Stromal cell of bone marrow (primary cell): ENCODE data around the gene PTBP3.
A peak's percentile ranks its signal among the peaks of the same experiment; 100 is the strongest.
"Not testable (repeated sequence)": the region's sequence is repeated elsewhere in the genome, so short reads cannot be mapped to it uniquely, and the experiment has no call there.

Source experiments
- DNase-seq: peaks from one replicate; pipeline ENCODE4 v3.0.0-alpha.2; 2012; ENCODE audit warnings: low read depth

PTBP3 gene

DNA sequence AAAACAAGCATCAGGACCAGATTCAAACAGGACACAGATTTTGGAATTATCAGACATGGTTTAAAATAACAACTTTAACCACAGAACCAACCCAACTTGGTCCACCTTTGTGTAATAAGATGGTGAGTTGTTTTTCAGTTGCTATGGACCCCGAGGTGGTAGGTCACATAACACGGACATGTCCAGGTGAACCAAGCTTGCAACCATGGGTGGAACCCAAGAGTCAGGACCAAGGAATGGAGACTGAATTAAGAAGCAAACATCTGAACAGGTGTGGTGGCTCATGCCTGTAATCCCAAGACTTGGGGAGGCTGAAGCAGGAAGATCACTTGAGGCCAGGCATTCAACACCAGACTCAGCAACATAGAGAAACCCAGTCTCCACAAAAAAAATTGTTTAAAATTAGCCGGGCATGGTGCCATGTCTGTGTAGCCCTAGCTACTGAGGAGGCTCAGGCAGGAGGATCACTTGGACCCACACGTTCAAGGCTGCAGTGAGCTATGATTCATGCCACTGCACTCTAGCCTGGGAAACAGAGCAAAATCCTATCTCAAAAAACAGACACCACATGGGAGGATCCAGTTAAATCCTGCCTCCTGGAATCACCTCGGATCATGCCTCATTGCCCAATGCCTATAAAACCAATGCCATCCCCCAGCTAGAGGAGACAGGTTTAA, 10.6 kb downstream of the PTBP3 start:
- no peak for DNase-seq

GRCh38 chr9:112316258-112316943, 17.0 kb downstream of the PTBP3 start:
- no peak for DNase-seq

DNA sequence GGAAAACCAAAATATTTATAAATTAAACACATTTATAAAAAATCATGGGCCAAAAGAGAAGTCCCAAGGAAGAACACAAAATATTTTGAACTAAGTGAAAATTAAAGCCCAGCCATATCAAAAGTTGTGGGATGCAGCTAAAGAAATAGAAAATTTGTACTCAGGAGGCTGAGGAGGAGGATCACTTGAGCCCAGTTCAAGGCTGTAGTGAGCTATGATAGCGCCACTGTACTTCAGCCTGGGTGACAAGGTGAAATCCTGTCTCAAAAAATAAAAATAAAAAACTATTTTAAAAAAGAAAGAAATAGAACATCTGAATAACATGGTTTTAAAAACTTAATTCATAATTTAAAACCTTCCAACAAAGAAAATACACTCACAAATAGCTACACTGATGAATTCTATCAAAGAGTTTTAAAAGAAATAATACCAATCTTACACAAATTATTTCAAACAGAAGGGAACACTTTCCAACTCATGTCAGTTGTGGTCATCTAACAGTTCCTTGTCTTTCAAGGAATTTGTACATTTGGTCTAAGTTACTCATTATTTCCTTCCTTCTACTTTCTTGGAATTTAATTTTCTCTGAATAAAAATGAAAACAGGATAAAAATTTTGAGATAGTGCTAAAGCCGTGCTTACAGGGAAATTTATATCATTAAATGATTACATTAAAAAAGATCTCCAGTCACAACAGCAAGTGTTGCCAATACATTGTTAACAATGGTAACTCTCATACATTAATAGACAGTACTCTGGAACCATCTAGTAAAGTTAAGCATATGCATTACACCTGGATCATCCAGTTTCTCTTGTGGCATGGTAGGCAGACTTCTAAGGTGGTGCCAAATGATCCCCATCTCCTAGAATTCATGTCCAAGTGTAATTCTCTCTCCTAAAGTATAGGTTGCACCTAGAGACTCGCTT, 17.8 kb downstream of the PTBP3 start:
- no peak for DNase-seq

DNA sequence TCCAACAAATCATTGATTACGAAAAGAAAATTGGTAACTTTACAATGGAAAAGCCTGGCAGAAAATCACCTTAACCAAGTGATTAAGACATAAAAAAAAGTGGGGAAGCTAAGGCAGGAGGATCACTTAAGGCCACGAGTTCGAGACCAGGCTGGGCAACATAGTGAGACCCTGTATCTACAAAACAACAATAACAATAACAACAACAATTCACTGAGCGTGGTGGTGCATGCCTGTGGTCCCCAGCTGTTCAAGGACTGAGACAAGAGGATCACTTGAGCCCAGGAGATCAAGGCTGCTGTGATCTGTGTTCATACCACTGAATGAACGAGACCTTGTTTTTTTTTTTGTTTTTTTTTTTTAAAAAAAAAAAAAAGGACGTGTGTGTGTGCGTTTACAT, 21.3 kb downstream of the PTBP3 start:
- no peak for DNase-seq

DNA sequence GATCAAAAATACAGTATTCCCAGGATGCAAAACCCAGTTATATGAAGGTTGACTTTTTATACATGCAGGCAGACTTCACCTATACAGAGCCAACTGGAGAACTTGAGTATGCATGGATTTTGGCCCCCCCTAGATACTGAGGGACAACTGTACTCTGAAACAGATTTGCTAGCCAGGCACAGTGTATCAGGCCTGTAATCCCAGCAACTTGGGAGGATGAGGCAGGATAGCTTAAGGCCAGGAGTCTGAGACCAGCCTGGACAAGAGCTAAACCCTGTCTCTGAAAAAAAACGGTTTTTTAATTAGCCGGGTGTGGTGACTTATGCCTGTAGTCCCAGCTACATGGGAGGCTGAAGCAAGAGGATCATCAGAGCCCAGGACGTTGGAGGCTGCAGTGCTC, 21.9 kb downstream of the PTBP3 start:
- DNase-seq, result no peak

GRCh38 chr9:112310826-112311225, 22.6 kb downstream of the PTBP3 start:
- no peak for DNase-seq

DNA sequence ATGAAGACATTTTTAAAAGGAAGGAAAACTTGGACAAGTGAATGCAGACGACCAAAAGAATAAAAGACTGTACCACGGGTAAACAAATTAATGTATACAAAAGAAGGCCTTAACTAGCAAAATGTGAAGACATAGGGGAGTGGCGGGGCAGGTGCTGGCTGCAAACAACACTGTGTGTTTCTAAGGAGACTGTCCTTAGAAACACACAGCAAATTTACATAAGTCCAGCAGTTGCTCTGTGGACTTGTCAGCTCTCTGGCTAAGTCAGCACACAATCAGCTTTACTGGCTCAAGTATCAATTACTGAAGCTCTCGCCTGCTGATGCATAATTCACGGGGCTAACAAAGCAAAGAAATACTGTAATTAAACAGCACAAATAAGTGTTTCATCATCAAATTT, 24.8 kb downstream of the PTBP3 start:
- no peak for DNase-seq

DNA sequence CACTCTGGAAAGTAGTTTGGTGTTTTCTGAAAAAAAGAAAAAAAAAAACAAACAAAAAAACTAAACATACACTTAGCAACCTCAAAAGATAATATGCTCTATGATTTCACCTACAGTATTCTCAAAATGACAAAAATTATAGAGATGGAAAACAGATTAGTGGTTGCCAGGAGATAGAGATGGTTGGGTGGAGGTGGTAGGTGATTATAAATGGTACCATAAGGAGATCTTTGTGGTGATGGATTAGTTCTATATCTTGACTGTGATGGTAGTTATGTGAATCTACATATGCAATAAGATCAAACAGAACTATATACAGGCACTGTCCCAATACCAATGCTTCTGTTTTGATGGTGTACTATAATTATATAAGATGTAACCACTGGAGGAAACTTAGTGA, 32.0 kb downstream of the PTBP3 start:
- no peak for DNase-seq

GRCh38 chr9:112299514-112299913, 33.9 kb downstream of the PTBP3 start:
- DNase-seq, result peak; percentile 76

DNA sequence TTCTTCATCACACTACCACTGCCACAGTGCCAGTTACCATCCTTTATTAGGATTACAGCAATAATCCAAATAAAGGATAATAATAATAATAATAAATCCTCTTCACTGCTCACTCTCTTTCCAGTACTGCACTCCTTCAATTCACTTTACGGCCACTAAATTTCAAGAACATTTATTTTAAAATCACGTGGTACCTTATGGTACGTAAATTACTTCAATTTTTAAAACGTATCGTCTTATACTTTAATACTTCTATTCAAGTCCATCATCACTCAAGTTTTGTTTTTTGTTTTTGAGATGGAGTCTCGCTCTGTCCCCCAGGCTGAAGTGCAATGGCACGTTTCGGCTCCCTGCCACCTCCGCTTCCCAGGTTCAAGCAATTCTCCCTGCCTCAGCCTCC, 36.5 kb downstream of the PTBP3 start:
- DNase-seq, result no peak

GRCh38 chr9:112295174-112295573, 38.2 kb downstream of the PTBP3 start:
- DNase-seq, result no peak

GRCh38 chr9:112288029-112288428, 45.4 kb downstream of the PTBP3 start:
- peak; percentile 3 for DNase-seq

DNA sequence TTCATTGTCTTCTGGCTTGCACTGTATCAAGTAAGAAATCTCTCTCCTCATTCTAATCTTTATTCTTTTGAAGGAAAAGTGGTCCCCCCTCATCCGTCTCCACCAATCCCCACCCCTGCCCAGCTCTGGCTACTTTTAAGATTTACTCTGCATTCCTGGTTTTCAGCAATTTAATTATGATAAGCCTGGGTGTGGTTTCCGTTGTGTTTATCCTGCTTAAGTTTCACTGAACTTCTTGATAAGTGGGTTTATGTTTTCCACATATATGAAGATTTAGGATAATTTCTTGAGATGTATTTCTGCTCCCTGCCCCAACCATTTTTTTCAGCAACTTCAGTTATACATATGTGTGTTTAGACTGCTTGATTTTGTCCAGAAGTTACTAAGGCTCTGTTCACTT, 46.5 kb downstream of the PTBP3 start:
- DNase-seq, result no peak

DNA sequence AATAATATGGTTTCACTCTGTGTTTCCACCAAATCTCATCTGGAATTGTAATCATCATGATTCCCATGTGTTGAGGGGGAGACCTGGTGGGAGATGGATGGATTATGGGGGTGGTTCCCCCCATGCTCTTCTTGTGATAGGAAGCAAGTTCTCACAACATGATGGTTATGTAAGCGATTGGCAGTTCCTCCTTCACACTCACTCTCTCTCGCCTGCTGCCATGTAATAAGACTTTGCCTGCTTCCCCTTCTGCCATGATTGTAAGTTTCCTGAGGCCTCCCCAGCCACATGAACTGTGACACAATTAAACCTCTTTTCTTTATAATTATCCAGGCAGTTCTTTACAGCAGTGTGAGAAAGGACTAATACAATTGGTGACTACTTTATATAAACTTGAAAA, 48.4 kb downstream of the PTBP3 start:
- no peak for DNase-seq

- no peak for DNase-seq
Measured at GRCh38 chr9:112283582-112284253, 49.7 kb downstream of the PTBP3 start.

DNA sequence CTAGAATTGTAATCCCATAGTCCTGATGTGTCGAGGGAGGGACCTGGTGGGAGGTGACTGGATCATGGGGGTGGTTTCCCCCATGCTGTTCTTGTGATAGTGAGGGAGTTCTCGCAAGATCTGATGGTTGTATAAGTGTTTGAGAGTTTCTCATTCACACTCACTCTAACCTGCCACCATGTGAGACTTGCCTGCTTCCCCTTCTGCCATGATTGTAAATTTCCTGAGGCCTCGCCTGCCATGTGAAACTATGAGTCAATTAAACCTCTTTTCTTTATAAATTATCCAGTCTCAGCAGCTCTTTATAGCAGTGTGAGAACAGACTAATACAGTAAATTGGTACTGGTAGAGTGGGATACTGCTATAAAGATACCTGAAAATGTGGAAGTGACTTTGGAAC, 50.6 kb downstream of the PTBP3 start:
- not testable (repeated sequence) for DNase-seq

DNA sequence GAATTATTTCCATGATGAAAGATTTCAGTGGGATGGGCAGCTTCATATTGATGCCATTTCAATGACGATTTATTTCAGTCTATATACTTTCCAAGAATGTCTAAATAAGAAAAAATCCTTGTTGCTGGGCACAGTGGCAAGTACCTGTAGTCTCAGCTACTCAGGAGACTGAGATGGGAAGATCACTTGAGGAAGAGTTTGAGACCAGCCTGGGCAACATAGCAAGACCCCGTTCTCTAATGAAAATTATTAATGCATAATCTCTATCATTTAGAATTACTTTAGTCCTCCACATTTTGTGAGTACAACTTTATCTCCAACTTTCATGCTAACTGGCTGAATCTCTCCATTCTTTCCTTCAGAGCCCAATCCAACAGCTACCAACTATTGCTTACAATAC, 52.5 kb downstream of the PTBP3 start:
- DNase-seq, result no peak

DNA sequence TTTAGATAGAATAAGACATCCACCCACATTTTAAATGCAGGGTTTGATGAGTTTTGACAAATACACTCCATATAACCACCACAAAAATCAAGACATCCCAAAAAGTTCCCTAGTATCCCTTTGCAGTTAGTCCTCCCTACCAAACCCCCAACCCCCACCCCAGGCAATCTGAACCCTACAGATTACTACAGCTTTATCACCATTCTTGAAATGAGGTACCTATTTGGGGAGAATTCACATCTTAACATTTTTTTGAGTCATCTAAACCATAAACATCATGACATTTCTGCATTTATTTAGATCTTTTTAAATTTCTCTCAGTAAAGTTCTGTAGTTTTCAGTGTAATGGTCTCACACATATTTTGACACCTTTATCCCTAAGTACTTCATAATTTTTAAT, 53.9 kb downstream of the PTBP3 start:
- no peak for DNase-seq

DNA sequence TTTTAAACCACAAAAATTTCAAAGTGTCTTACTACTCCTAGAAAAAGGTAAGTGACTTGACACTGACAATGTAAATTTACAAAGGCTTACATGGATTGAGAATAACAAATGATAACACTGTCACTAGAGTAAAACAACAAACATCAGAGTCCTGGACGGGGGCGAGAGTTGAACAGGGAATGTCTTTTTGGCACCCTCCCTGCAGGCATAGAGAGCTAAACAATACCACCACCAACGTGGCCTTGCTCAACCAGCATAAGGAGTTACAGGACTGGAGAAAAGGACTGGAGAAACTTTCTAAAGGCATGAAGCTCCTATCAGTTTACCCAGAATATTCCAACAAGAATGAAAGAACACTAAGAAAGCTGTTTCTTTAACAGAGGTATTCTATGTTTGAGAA, 55.3 kb downstream of the PTBP3 start:
- DNase-seq, result no peak

DNA sequence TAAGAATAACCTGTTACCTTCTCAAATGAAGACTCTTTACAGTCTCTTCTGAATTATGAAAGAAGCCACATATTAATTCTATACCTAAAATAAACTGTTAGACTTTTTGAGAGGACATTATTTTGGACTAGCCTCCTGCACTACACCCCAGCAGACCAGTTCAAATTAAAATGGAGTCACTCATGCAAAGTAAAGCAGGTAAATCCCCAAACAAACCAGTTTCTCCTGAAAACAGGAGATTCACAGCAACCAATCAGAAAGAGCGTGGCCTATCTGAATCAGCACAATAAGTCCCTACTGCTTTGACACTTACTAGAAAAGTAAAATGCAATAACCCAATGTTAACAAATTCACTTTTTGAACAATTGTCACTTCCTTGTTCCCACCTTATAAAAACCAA, 58.8 kb downstream of the PTBP3 start:
- DNase-seq, result no peak

DNA sequence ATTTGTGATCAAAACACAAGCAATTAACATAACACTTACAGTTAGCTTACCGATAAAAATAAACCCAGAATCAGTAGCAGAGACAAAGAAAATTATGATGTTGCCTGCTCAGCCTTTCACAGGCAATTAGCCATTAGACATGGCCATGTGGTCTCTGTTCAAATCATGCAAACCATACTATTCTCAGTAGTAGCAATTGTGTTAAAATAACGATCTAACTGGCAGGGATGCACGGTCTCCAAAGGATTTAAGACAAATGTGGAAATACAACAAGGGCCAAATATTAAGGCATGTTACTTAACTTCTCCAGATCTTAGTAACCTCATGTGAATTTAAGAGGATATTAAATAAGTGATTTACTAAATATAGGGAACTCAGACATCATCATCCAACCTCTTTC, 59.5 kb downstream of the PTBP3 start:
- DNase-seq, result no peak

DNA sequence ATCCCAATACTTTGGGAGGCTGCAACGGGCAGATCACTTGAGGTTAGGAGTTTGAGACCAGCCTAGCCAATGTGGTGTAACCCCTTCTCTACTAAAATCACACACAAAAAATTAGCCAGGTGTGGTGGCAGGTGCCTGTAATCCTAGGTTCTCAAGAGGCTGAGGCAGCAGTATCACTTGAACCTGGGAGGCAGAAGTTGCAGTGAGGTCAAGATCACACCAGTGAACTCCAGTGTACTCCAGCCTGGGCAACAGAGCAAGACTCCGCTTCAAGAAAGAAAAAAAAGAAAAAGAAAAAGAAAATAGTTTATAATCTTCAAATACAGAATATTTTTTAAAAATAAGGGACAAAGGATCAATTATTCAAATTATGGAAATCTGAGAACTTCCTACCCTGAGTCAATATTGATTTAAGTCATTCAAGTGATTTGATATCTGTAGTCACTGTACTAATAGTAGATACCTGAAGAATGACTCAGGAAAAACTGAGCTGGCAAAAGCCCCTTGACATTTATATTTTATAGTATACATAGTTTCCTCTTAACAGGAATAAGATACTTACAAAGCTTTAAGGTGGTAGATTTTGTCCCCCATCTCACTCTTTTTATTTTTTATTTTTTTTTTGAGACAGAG, 61.8 kb downstream of the PTBP3 start:
- peak; percentile 12 for DNase-seq
